Naive thymus-derived CD4-positive, alpha-beta T cell (primary cell): ENCODE data around the gene VPS18. TPM values are rescaled to one million over a fixed set of nuclear protein-coding genes. Genes with fewer than 3 reads are reported as not detected.

Experiments used
- ATAC-seq: fragments of 150-1000 bp; cut with Tn5 transposase; 2 replicates; pipeline ENCODE4 v1.10.0; 2021; ENCODE audit warnings: mild to moderate bottlenecking, moderate library complexity
- CTCF ChIA-PET: fragments of 350-600 bp; sonication (Branson Sonifier 250); formaldehyde crosslinking; loops from one replicate; lab custom pipeline; 2021; ENCODE audit warnings: antibody characterized with exemption; lab: Charles Lee
- POLR2A ChIA-PET: fragments of 350-600 bp; sonication (Branson Sonifier 250); formaldehyde crosslinking; loops from one replicate; lab custom pipeline; 2021; ENCODE audit warnings: antibody characterized with exemption, inconsistent platforms; lab: Charles Lee
- DNase-seq, 9 donors: peaks; one replicate each; pipeline versions ENCODE4 v3.0.0 to v3.0.0-alpha.2; 2020 to 2022; ENCODE audit warnings: mixed read lengths in 1 of 9
- H3K27ac ChIP-seq: one replicate; pipeline ENCODE4 v1.7.0; 2013; ENCODE audit warnings: mild to moderate bottlenecking, low read depth, low read length, moderate library complexity
- H3K27me3 ChIP-seq, 2 donors: one replicate each; pipeline ENCODE4 v1.7.0; 2013; ENCODE audit warnings: low read length in 2 of 2, mild to moderate bottlenecking in 2 of 2, moderate library complexity in 2 of 2; ENCODE audit not compliant: control insufficient read depth in 2 of 2, insufficient read depth in 2 of 2
- H3K36me3 ChIP-seq, 3 experiments: 1 replicate in 2 of 3; 2 replicates in 1 of 3; pipeline ENCODE4 v1.7.0; 2013; ENCODE audit warnings: low read length in 3 of 3, mild to moderate bottlenecking in 3 of 3, moderate library complexity in 1 of 3; ENCODE audit not compliant: insufficient read depth in 3 of 3, control insufficient read depth in 2 of 3
- H3K4me1 ChIP-seq, 2 donors: one replicate each; pipeline ENCODE4 v1.7.0; 2013; ENCODE audit warnings: low read length in 2 of 2, mild to moderate bottlenecking in 2 of 2, moderate library complexity in 1 of 2; ENCODE audit not compliant: control insufficient read depth in 2 of 2, insufficient read depth in 2 of 2
- H3K4me3 ChIP-seq: 2 replicates; pipeline ENCODE4 v1.7.0; 2013; ENCODE audit warnings: mild to moderate bottlenecking, low read length
- H3K9me3 ChIP-seq, 3 experiments: 1 replicate in 2 of 3; 2 replicates in 1 of 3; pipeline ENCODE4 v1.7.0; 2013; ENCODE audit warnings: low read length in 3 of 3; ENCODE audit not compliant: control insufficient read depth in 2 of 3
- H3K27ac Mint-ChIP-seq, 9 donors: one replicate each; pipeline ENCODE4 v1.8.0; 2020 to 2022; ENCODE audit warnings: mixed read lengths in 9 of 9, mild to moderate bottlenecking in 8 of 9, moderate library complexity in 5 of 9, inconsistent platforms in 2 of 9
- H3K27me3 Mint-ChIP-seq, 5 donors: one replicate each; pipeline ENCODE4 v1.8.0; 2021 to 2022; ENCODE audit warnings: mixed read lengths in 5 of 5, mild to moderate bottlenecking in 1 of 5
- H3K36me3 Mint-ChIP-seq, 5 donors: one replicate each; pipeline ENCODE4 v1.8.0; 2020 to 2022; ENCODE audit warnings: mixed read lengths in 5 of 5, mild to moderate bottlenecking in 3 of 5, inconsistent platforms in 1 of 5
- H3K4me1 Mint-ChIP-seq, 7 donors: one replicate each; pipeline ENCODE4 v1.8.0; 2020 to 2022; ENCODE audit warnings: mixed read lengths in 7 of 7, mild to moderate bottlenecking in 3 of 7, inconsistent platforms in 1 of 7
- H3K4me3 Mint-ChIP-seq, 10 donors: one replicate each; pipeline ENCODE4 v1.8.0; 2020 to 2022; ENCODE audit warnings: mild to moderate bottlenecking in 10 of 10, mixed read lengths in 10 of 10, moderate library complexity in 6 of 10, inconsistent platforms in 2 of 10
- H3K9me3 Mint-ChIP-seq, 11 donors: one replicate each; pipeline ENCODE4 v1.8.0; 2020 to 2022; ENCODE audit warnings: mixed read lengths in 11 of 11, mild to moderate bottlenecking in 4 of 11, inconsistent platforms in 1 of 11, moderate library complexity in 1 of 11
- intact Hi-C, 2 donors: fragments of 100-400 bp; cut with micrococcal nuclease; formaldehyde crosslinking; loops; one replicate each; pipeline ENCODE4 v1.15.1; 2023
- polyA plus RNA-seq, 2 donors: library from polyadenylated mRNA; unstranded; fragments of 300-500 nt; fragmentation: Illumina TruSeq; gene quantifications; one replicate each; pipeline ENCODE4 v1.2.3, GENCODE V29; 2021
- total RNA-seq, 6 experiments: library from RNA in 5 of 6; stranded (reverse) in 5 of 6; gene quantifications; 1 replicate in 5 of 6; 2 replicates in 1 of 6; pipeline ENCODE4 v1.2.3 and lab custom pipeline; 2021 to 2026

VPS18 gene
- total and polyA plus RNA-seq, 7 experiments from 2014 or later, result 15.9 to 25.8 (median 20.5) TPM

- no peaks in the 10 kb centered on the region for H3K9me3 ChIP-seq
- H3K4me1 ChIP-seq, result peaks cover 19 to 52% of the 10 kb centered on the region in 2 donors
- peak; percentile 48 for ATAC-seq
- H3K4me3 Mint-ChIP-seq, result peak overlapping the region; percentile 68 to 96 (median 83)
- ChIA-PET POLR2A (interaction anchor here (0.5 to 1.0 kb wide), 3 partner anchors 11 to 133 kb away, joined by 3 read pairs; no protein-coding TSS in a partner anchor), CTCF (interaction anchor here (0.6 to 5.2 kb wide), 3 partner anchors 11 to 360 kb away, joined by 3 to 31 read pairs (median 21); no protein-coding TSS in a partner anchor)
- H3K4me1 Mint-ChIP-seq, result peaks cover 27 to 50% (median 45%) of the 10 kb centered on the region in 7 donors
- intact Hi-C loops, result loop anchor here in 1 of 2 donors (1.0 kb wide), 1 partner anchor 23 kb away; the partner anchor contains the start of gene CHAC1
- peak overlapping the region in 4 of 9 donors; percentile 28 to 78 (median 44) for H3K27ac Mint-ChIP-seq
- H3K36me3 ChIP-seq, result no peaks in the 10 kb centered on the region
- peaks cover 0 to 4% (median 0%) of the 10 kb centered on the region in 5 donors for H3K36me3 Mint-ChIP-seq
- H3K27me3 ChIP-seq, result peaks cover 5 to 43% of the 10 kb centered on the region in 2 donors
- H3K9me3 Mint-ChIP-seq, result peaks cover 0 to 2% (median 0%) of the 10 kb centered on the region in 11 donors
- peaks cover 46 to 65% (median 51%) of the 10 kb centered on the region in 5 donors for H3K27me3 Mint-ChIP-seq
- DNase-seq, result peak in 4 of 9 donors; percentile 33 to 56 (median 40)
- H3K4me3 ChIP-seq, result peak overlapping the region; percentile 13
- no peak overlapping the region for H3K27ac ChIP-seq
These were observed 36.4 kb downstream of the VPS18 start for GRCh38 chr15:40930430-40931299.

GRCh38 chr15:40931300-40932142 is 37.3 kb downstream of the VPS18 start:
- peaks cover 25 to 46% (median 42%) of the 10 kb centered on the region in 7 donors for H3K4me1 Mint-ChIP-seq
- no peak for DNase-seq
- Histone ChIP-seq H3K27me3 (peaks cover 5 to 41% of the 10 kb centered on the region in 2 donors), H3K4me3 (no peak overlapping the region), H3K27ac (no peak overlapping the region), H3K9me3 (no peaks in the 10 kb centered on the region), H3K4me1 (peaks cover 19 to 44% of the 10 kb centered on the region in 2 donors), H3K36me3 (no peaks in the 10 kb centered on the region)
- H3K9me3 Mint-ChIP-seq, result peaks cover 0 to 2% (median 0%) of the 10 kb centered on the region in 11 donors
- intact Hi-C loops, result no loop called here
- CTCF ChIA-PET, result interaction anchor here (3.5 to 5.2 kb wide), 2 partner anchors 10 to 25 kb away, joined by 21 to 31 read pairs; no protein-coding TSS in a partner anchor
- peak overlapping the region in 2 of 9 donors; percentile 28 to 78 for H3K27ac Mint-ChIP-seq
- peaks cover 0 to 4% (median 0%) of the 10 kb centered on the region in 5 donors for H3K36me3 Mint-ChIP-seq
- POLR2A ChIA-PET, result interaction anchor here (0.5 to 1.0 kb wide), 3 partner anchors 10 to 132 kb away, joined by 3 to 4 read pairs (median 3); no protein-coding TSS in a partner anchor
- H3K4me3 Mint-ChIP-seq, result peak overlapping the region in 9 of 10 donors; percentile 34 to 96 (median 78)
- H3K27me3 Mint-ChIP-seq, result peaks cover 43 to 59% (median 48%) of the 10 kb centered on the region in 5 donors
- ATAC-seq, result no peak

- H3K4me3 Mint-ChIP-seq, result peak overlapping the region in 4 of 10 donors; percentile 17 to 85 (median 49)
- Histone ChIP-seq H3K4me1 (peaks cover 15 to 38% of the 10 kb centered on the region in 2 donors), H3K4me3 (no peak overlapping the region), H3K9me3 (no peaks in the 10 kb centered on the region), H3K36me3 (no peaks in the 10 kb centered on the region), H3K27ac (no peak overlapping the region), H3K27me3 (peaks cover 5 to 35% of the 10 kb centered on the region in 2 donors)
- CTCF ChIA-PET, result interaction anchor here (3.5 to 5.2 kb wide), 2 partner anchors 9 to 26 kb away, joined by 21 to 31 read pairs; no protein-coding TSS in a partner anchor
- peaks cover 37 to 52% (median 42%) of the 10 kb centered on the region in 5 donors for H3K27me3 Mint-ChIP-seq
- ATAC-seq, result no peak
- H3K4me1 Mint-ChIP-seq, result peaks cover 19 to 40% (median 35%) of the 10 kb centered on the region in 7 donors
- intact Hi-C loops, result no loop called here
- POLR2A ChIA-PET, result interaction anchor here (0.9 to 1.3 kb wide), 2 partner anchors 9 to 10 kb away, joined by 4 read pairs; no protein-coding TSS in a partner anchor
- H3K36me3 Mint-ChIP-seq, result peaks cover 0 to 4% (median 0%) of the 10 kb centered on the region in 5 donors
- DNase-seq, result no peak
- H3K9me3 Mint-ChIP-seq, result peaks cover 0 to 2% (median 0%) of the 10 kb centered on the region in 11 donors
- no peak overlapping the region for H3K27ac Mint-ChIP-seq
These were observed 37.9 kb downstream of the VPS18 start for GRCh38 chr15:40932156-40932555.

GRCh38 chr15:40932649-40933516 is 38.6 kb downstream of the VPS18 start:
- DNase-seq (no peak), ATAC-seq (no peak)
- Mint-ChIP-seq H3K9me3 (peaks cover 0 to 2% (median 0%) of the 10 kb centered on the region in 11 donors), H3K4me3 (no peak overlapping the region), H3K27me3 (peaks cover 35 to 48% (median 39%) of the 10 kb centered on the region in 5 donors), H3K27ac (no peak overlapping the region), H3K36me3 (peaks cover 0 to 4% (median 0%) of the 10 kb centered on the region in 5 donors), H3K4me1 (peaks cover 16 to 37% (median 33%) of the 10 kb centered on the region in 7 donors)
- Histone ChIP-seq H3K4me1 (peaks cover 13 to 30% of the 10 kb centered on the region in 2 donors), H3K4me3 (no peak overlapping the region), H3K27me3 (peaks cover 5 to 32% of the 10 kb centered on the region in 2 donors), H3K36me3 (no peaks in the 10 kb centered on the region), H3K27ac (no peak overlapping the region), H3K9me3 (no peaks in the 10 kb centered on the region)
- POLR2A ChIA-PET, result interaction anchor here (0.7 to 1.3 kb wide), 2 partner anchors 9 to 178 kb away, joined by 3 to 4 read pairs; no protein-coding TSS in a partner anchor
- intact Hi-C loops, result no loop called here
- CTCF ChIA-PET, result interaction anchor here (5.2 kb wide), 1 partner anchor 27 kb away, joined by 31 read pairs; no protein-coding TSS in a partner anchor

GRCh38 chr15:40933517-40933902 is 39.3 kb downstream of the VPS18 start:
- POLR2A ChIA-PET, result interaction anchor here (1.3 kb wide), 1 partner anchor 9 kb away, joined by 4 read pairs; no protein-coding TSS in a partner anchor
- Histone ChIP-seq H3K4me1 (peaks cover 10 to 26% of the 10 kb centered on the region in 2 donors), H3K27ac (no peak overlapping the region), H3K27me3 (peaks cover 5 to 26% of the 10 kb centered on the region in 2 donors), H3K9me3 (no peaks in the 10 kb centered on the region), H3K4me3 (no peak overlapping the region), H3K36me3 (no peaks in the 10 kb centered on the region)
- peak overlapping the region in 2 of 10 donors; percentile 2 to 20 for H3K4me3 Mint-ChIP-seq
- DNase-seq (no peak), ATAC-seq (no peak)
- H3K9me3 Mint-ChIP-seq, result peaks cover 0 to 2% (median 0%) of the 10 kb centered on the region in 11 donors
- CTCF ChIA-PET, result no interaction called here
- H3K27ac Mint-ChIP-seq, result peak overlapping the region in 1 of 9 donors; percentile 83
- H3K4me1 Mint-ChIP-seq, result peaks cover 16 to 40% (median 35%) of the 10 kb centered on the region in 7 donors
- H3K27me3 Mint-ChIP-seq, result peaks cover 34 to 44% (median 39%) of the 10 kb centered on the region in 5 donors
- intact Hi-C loops, result no loop called here
- peaks cover 0 to 4% (median 0%) of the 10 kb centered on the region in 5 donors for H3K36me3 Mint-ChIP-seq
